SK-N-SH treated with all-trans-retinoic acid at 6 μM for 48 hours (cell line): ENCODE results near the gene DDX54.

Experiments
- GLIS3 ChIP-seq: fragments of 250-450 bp; sonication (Bioruptor Pico); IDR thresholded peaks from 2 replicates; pipeline ENCODE4 v1.5.0; 2020; ENCODE audit warnings: mild to moderate bottlenecking, moderate library complexity
- ISL1 ChIP-seq: fragments of 250-450 bp; sonication (Bioruptor Pico); IDR thresholded peaks from 2 replicates; pipeline ENCODE4 v2.1.2; 2022; ENCODE audit warnings: mild to moderate bottlenecking, moderate library complexity
- TF ChIP-seq, protein P1 (sequence below): fragments of 250-450 bp; sonication (Bioruptor Pico); IDR thresholded peaks from 2 replicates; pipeline ENCODE4 v1.8.0; 2020; ENCODE audit warnings: mild to moderate bottlenecking, moderate library complexity, borderline replicate concordance

The DDX54 gene

DNA sequence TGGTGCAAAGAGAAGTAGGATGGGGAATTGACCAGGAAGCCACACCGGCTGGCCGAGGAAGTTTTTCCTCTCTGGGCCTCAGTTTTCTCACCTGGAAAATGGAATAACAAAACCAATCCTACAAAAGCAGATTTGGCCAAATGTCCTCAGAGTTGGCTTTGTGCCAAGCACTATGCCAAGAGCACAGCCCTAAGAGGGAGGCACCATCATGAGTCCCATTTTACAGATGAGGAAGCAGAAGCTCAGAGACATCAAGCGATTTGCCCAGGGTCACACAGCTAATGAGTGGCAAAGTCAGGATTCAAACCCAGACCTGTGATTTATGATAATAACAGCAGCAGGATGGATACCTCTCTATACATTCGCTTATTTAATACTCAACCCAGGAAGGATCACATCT lies 77.0 kb downstream of the DDX54 start (continued):
- TF ChIP-seq, protein P1, sequence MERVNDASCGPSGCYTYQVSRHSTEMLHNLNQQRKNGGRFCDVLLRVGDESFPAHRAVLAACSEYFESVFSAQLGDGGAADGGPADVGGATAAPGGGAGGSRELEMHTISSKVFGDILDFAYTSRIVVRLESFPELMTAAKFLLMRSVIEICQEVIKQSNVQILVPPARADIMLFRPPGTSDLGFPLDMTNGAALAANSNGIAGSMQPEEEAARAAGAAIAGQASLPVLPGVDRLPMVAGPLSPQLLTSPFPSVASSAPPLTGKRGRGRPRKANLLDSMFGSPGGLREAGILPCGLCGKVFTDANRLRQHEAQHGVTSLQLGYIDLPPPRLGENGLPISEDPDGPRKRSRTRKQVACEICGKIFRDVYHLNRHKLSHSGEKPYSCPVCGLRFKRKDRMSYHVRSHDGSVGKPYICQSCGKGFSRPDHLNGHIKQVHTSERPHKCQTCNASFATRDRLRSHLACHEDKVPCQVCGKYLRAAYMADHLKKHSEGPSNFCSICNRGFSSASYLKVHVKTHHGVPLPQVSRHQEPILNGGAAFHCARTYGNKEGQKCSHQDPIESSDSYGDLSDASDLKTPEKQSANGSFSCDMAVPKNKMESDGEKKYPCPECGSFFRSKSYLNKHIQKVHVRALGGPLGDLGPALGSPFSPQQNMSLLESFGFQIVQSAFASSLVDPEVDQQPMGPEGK (CRISPR knock-in tag) = no peak
- TF ChIP-seq GLIS3 (CRISPR knock-in tag) = no peak
- TF ChIP-seq ISL1 (CRISPR knock-in tag) = no peak
